DOHH2 (cell line): ENCODE data around the gene AGBL4.

ENCODE experiments used
- H3F3A ChIP-seq: fragments of 200-600 bp; sonication (generic), shearing (Covaris generic); 2 replicates; pipeline ENCODE4 v1.6.0; 2016; ENCODE audit warnings: antibody characterized with exemption, mild to moderate bottlenecking; ENCODE audit not compliant: control insufficient read depth, insufficient read depth
- H3K27ac ChIP-seq: fragments of 200-600 bp; sonication (generic); 2 replicates; pipeline ENCODE4 v1.5.1; 2014; ENCODE audit warnings: low read depth, mild to moderate bottlenecking, low read length, moderate library complexity
- H3K27me3 ChIP-seq: fragments of 200-600 bp; sonication (generic); 2 replicates; pipeline ENCODE4 v1.6.1; 2014; ENCODE audit warnings: mild to moderate bottlenecking, low read length, mixed read lengths; ENCODE audit not compliant: control insufficient read depth
- H3K36me3 ChIP-seq: fragments of 200-600 bp; sonication (generic); 2 replicates; pipeline ENCODE4 v1.6.1; 2014; ENCODE audit warnings: mild to moderate bottlenecking, low read length, moderate library complexity, mixed read lengths; ENCODE audit not compliant: control insufficient read depth
- H3K4me1 ChIP-seq: fragments of 200-600 bp; sonication (generic); 2 replicates; pipeline ENCODE4 v1.6.1; 2014; ENCODE audit warnings: mild to moderate bottlenecking, low read length, mixed read lengths; ENCODE audit not compliant: control insufficient read depth
- H3K4me2 ChIP-seq: fragments of 200-600 bp; sonication (generic); 2 replicates; pipeline ENCODE4 v1.6.0; 2014; ENCODE audit warnings: mild to moderate bottlenecking, low read length, moderate library complexity
- H3K4me3 ChIP-seq: fragments of 200-600 bp; sonication (generic); 2 replicates; pipeline ENCODE4 v1.5.1; 2014; ENCODE audit warnings: mild to moderate bottlenecking, low read length, mixed read lengths
- H3K79me2 ChIP-seq: fragments of 200-600 bp; sonication (generic); 2 replicates; pipeline ENCODE4 v1.6.1; 2014; ENCODE audit warnings: mild to moderate bottlenecking, low read length, mixed read lengths; ENCODE audit not compliant: control insufficient read depth
- H3K9me2 ChIP-seq: fragments of 200-600 bp; sonication (generic); replicated peaks from 2 replicates; pipeline ENCODE4 v1.6.1; 2014; ENCODE audit warnings: mild to moderate bottlenecking, low read length, mixed read lengths; ENCODE audit not compliant: control insufficient read depth
- H3K9me3 ChIP-seq: fragments of 200-600 bp; sonication (generic); 2 replicates; pipeline ENCODE4 v1.6.1; 2014; ENCODE audit warnings: antibody characterized with exemption, low read length, mixed read lengths; ENCODE audit not compliant: control insufficient read depth, insufficient read depth
- H4K20me1 ChIP-seq: fragments of 200-600 bp; sonication (generic); 2 replicates; pipeline ENCODE4 v1.6.0; 2014; ENCODE audit warnings: low read depth, mild to moderate bottlenecking, antibody characterized with exemption, low read length, moderate library complexity; ENCODE audit not compliant: control insufficient read depth, insufficient read depth
- EZH2phosphoT487 ChIP-seq: fragments of 200-600 bp; sonication (generic); IDR thresholded peaks from 2 replicates; pipeline ENCODE4 v1.6.1; 2017; ENCODE audit warnings: borderline replicate concordance, mild to moderate bottlenecking, antibody characterized with exemption, low read length, moderate library complexity, mixed read lengths
- TF ChIP-seq, protein P1 (sequence below): fragments of 200-600 bp; sonication (generic); IDR thresholded peaks from one replicate; pipeline ENCODE4 v1.5.1; 2014; ENCODE audit warnings: antibody characterized with exemption, mild to moderate bottlenecking, low read depth, low read length; ENCODE audit not compliant: poor library complexity, severe bottlenecking

The AGBL4 gene

GRCh38 chr1:48603222-48603621 is 1420.5 kb downstream of the AGBL4 start:
- no peak overlapping the region for H3K4me3 ChIP-seq
- H3K9me2 ChIP-seq, result no peaks in the 10 kb centered on the region
- H4K20me1 ChIP-seq, result no peaks in the 10 kb centered on the region
- no peaks in the 10 kb centered on the region for H3K27me3 ChIP-seq
- H3K9me3 ChIP-seq, result no peaks in the 10 kb centered on the region
- no peaks in the 10 kb centered on the region for H3K36me3 ChIP-seq
- no peak for TF ChIP-seq EZH2phosphoT487
- no peaks in the 10 kb centered on the region for H3K79me2 ChIP-seq
- H3K4me1 ChIP-seq, result no peaks in the 10 kb centered on the region
- no peak overlapping the region for H3K27ac ChIP-seq
- H3K4me2 ChIP-seq, result no peak overlapping the region
- H3F3A ChIP-seq, result no peaks in the 10 kb centered on the region

- Histone ChIP-seq H3K27me3 (no peaks in the 10 kb centered on the region), H3K4me2 (no peak overlapping the region), H3K4me3 (no peak overlapping the region), H3K27ac (no peak overlapping the region), H4K20me1 (no peaks in the 10 kb centered on the region), H3K4me1 (no peaks in the 10 kb centered on the region), H3K9me2 (no peaks in the 10 kb centered on the region), H3K79me2 (no peaks in the 10 kb centered on the region), H3F3A (no peaks in the 10 kb centered on the region), H3K9me3 (no peaks in the 10 kb centered on the region), H3K36me3 (no peaks in the 10 kb centered on the region)
- TF ChIP-seq, protein P1, sequence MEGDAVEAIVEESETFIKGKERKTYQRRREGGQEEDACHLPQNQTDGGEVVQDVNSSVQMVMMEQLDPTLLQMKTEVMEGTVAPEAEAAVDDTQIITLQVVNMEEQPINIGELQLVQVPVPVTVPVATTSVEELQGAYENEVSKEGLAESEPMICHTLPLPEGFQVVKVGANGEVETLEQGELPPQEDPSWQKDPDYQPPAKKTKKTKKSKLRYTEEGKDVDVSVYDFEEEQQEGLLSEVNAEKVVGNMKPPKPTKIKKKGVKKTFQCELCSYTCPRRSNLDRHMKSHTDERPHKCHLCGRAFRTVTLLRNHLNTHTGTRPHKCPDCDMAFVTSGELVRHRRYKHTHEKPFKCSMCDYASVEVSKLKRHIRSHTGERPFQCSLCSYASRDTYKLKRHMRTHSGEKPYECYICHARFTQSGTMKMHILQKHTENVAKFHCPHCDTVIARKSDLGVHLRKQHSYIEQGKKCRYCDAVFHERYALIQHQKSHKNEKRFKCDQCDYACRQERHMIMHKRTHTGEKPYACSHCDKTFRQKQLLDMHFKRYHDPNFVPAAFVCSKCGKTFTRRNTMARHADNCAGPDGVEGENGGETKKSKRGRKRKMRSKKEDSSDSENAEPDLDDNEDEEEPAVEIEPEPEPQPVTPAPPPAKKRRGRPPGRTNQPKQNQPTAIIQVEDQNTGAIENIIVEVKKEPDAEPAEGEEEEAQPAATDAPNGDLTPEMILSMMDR, result no peak
- no peak for TF ChIP-seq EZH2phosphoT487
These were observed 1421.4 kb downstream of the AGBL4 start for GRCh38 chr1:48602349-48602748.

GRCh38 chr1:48600182-48600581 is 1423.6 kb downstream of the AGBL4 start:
- Histone ChIP-seq H3K27me3 (no peaks in the 10 kb centered on the region), H3K9me2 (no peaks in the 10 kb centered on the region), H3K36me3 (no peaks in the 10 kb centered on the region), H3K9me3 (no peaks in the 10 kb centered on the region), H3K4me2 (no peak overlapping the region), H3K27ac (no peak overlapping the region), H3K79me2 (no peaks in the 10 kb centered on the region), H3F3A (no peaks in the 10 kb centered on the region), H4K20me1 (no peaks in the 10 kb centered on the region), H3K4me3 (no peak overlapping the region), H3K4me1 (no peaks in the 10 kb centered on the region)
- TF ChIP-seq EZH2phosphoT487, result no peak
- TF ChIP-seq, protein P1, result no peak

GRCh38 chr1:48597663-48598062 is 1426.1 kb downstream of the AGBL4 start:
- Histone ChIP-seq H3K4me2 (no peak overlapping the region), H3K79me2 (no peaks in the 10 kb centered on the region), H3K4me1 (no peaks in the 10 kb centered on the region), H3K36me3 (no peaks in the 10 kb centered on the region), H3K9me3 (no peaks in the 10 kb centered on the region), H3K9me2 (no peaks in the 10 kb centered on the region), H4K20me1 (no peaks in the 10 kb centered on the region), H3K27ac (no peak overlapping the region), H3K27me3 (no peaks in the 10 kb centered on the region), H3K4me3 (no peak overlapping the region), H3F3A (no peaks in the 10 kb centered on the region)
- no peak for TF ChIP-seq EZH2phosphoT487
